Measurements from ENCODE around the gene SPPL3.

DNA sequence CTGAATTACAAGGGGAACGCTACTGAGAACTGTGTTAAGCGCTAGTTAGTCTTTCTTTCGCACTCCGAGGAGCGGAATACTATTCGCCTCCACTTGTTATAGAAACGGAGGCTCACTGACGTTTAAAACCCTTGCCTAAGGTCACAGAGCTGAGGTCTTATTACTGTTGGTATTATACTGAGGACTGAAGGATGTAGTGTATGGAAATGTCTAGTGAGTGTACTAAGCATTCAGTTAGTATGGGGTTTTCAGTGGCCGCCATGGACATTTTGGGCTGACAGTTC lies 177.7 kb downstream of the SPPL3 start:
- TF ChIP-seq MZF1 (tag by site-specific recombination; IDR thresholded peaks at IDR 0.05; ENCODE audit: borderline replicate concordance) (no peak), MEIS1 (CRISPR knock-in tag; IDR thresholded peaks at IDR 0.05; ENCODE audit: borderline replicate concordance) (no peak), ZFHX2 (tag by site-specific recombination; conservative IDR thresholded peaks at IDR 0.05) (no peak), GLI4 (tag by site-specific recombination; IDR thresholded peaks at IDR 0.05) (no peak), CTCF (tag by site-specific recombination; IDR thresholded peaks at IDR 0.05) (no peak), ZNF707 (tag by site-specific recombination; IDR thresholded peaks at IDR 0.05) (no peak), ZNF747 (tag by site-specific recombination; IDR thresholded peaks at IDR 0.05) (no peak), ZNF26 (tag by site-specific recombination; IDR thresholded peaks at IDR 0.05) (no peak), ZNF324 (tag by site-specific recombination; IDR thresholded peaks at IDR 0.05) (no peak), ZNF341 (tag by site-specific recombination; IDR thresholded peaks at IDR 0.05; ENCODE audit: low read depth) (no peak)
- TF ChIP-seq, protein P1, sequence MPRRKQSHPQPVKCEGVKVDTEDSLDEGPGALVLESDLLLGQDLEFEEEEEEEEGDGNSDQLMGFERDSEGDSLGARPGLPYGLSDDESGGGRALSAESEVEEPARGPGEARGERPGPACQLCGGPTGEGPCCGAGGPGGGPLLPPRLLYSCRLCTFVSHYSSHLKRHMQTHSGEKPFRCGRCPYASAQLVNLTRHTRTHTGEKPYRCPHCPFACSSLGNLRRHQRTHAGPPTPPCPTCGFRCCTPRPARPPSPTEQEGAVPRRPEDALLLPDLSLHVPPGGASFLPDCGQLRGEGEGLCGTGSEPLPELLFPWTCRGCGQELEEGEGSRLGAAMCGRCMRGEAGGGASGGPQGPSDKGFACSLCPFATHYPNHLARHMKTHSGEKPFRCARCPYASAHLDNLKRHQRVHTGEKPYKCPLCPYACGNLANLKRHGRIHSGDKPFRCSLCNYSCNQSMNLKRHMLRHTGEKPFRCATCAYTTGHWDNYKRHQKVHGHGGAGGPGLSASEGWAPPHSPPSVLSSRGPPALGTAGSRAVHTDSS (tag by site-specific recombination; IDR thresholded peaks at IDR 0.05) = no peak
- TF ChIP-seq, protein P2, sequence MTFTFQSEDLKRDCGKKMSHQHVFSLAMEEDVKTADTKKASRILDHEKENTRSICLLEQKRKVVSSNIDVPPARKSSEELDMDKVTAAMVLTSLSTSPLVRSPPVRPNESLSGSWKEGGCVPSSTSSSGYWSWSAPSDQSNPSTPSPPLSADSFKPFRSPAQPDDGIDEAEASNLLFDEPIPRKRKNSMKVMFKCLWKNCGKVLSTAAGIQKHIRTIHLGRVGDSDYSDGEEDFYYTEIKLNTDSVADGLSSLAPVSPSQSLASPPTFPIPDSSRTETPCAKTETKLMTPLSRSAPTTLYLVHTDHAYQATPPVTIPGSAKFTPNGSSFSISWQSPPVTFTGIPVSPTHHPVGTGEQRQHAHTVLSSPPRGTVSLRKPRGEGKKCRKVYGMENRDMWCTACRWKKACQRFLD (tag by site-specific recombination; IDR thresholded peaks at IDR 0.05) = no peak
- TF ChIP-seq, protein P3, sequence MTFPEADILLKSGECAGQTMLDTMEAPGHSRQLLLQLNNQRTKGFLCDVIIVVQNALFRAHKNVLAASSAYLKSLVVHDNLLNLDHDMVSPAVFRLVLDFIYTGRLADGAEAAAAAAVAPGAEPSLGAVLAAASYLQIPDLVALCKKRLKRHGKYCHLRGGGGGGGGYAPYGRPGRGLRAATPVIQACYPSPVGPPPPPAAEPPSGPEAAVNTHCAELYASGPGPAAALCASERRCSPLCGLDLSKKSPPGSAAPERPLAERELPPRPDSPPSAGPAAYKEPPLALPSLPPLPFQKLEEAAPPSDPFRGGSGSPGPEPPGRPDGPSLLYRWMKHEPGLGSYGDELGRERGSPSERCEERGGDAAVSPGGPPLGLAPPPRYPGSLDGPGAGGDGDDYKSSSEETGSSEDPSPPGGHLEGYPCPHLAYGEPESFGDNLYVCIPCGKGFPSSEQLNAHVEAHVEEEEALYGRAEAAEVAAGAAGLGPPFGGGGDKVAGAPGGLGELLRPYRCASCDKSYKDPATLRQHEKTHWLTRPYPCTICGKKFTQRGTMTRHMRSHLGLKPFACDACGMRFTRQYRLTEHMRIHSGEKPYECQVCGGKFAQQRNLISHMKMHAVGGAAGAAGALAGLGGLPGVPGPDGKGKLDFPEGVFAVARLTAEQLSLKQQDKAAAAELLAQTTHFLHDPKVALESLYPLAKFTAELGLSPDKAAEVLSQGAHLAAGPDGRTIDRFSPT (tag by site-specific recombination; IDR thresholded peaks at IDR 0.05) = no peak
- TF ChIP-seq, protein P4, sequence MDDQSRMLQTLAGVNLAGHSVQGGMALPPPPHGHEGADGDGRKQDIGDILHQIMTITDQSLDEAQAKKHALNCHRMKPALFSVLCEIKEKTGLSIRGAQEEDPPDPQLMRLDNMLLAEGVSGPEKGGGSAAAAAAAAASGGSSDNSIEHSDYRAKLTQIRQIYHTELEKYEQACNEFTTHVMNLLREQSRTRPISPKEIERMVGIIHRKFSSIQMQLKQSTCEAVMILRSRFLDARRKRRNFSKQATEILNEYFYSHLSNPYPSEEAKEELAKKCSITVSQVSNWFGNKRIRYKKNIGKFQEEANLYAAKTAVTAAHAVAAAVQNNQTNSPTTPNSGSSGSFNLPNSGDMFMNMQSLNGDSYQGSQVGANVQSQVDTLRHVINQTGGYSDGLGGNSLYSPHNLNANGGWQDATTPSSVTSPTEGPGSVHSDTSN (CRISPR knock-in tag; IDR thresholded peaks at IDR 0.05) = no peak

Measured in HEK293 (cell line).